ENCODE measurements around the gene CDC37.

- TF ChIP-seq SUZ12 (IDR thresholded peaks at IDR 0.05; ENCODE audit: extremely low read depth, insufficient read depth, insufficient read length) (no peak), ZNF274 (IDR thresholded peaks at IDR 0.05; ENCODE audit: low read depth, low read length) (no peak), YY1 (IDR thresholded peaks at IDR 0.05; ENCODE audit: insufficient read depth, insufficient read length) (no peak)
Observed at GRCh38 chr19:10418235-10418484, 14.8 kb upstream of the CDC37 start.

Measured in NT2/D1 (cell line).